HS-5 (cell line): ENCODE results near the gene HLCS.
A peak's percentile ranks its signal among the peaks of the same experiment; 100 is the strongest.

Source experiments
- DNase-seq: peaks from one replicate; pipeline ENCODE4 v3.0.0-alpha.2; 2012; ENCODE audit warnings: low read depth

HLCS gene

GRCh38 chr21:36811762-36812161 is 154.7 kb downstream of the HLCS start:
- no peak for DNase-seq

- DNase-seq = no peak
Measured at GRCh38 chr21:36810443-36810842, 156.0 kb downstream of the HLCS start.

- DNase-seq = no peak
Measured at GRCh38 chr21:36807422-36807928, 159.0 kb downstream of the HLCS start.

DNA sequence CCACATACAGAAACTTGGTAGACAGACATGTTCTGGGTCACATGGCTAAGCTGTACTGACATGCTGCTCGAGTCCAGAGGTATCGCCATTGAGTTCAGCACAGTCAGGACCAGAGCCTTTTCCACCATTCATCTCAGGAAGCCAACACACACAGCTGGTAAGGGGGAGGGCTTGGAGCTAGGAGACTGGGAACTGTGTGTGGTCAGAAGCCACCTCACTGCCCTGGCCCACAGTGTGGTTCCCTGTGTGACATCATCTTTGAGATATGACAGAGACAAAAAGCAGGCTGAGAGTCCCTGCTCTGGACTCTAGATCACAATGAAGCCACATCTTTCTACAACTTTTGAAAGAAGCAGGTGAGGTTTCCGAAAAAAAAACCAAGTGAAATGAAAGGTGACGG is 160.4 kb downstream of the HLCS start:
- DNase-seq = no peak

DNA sequence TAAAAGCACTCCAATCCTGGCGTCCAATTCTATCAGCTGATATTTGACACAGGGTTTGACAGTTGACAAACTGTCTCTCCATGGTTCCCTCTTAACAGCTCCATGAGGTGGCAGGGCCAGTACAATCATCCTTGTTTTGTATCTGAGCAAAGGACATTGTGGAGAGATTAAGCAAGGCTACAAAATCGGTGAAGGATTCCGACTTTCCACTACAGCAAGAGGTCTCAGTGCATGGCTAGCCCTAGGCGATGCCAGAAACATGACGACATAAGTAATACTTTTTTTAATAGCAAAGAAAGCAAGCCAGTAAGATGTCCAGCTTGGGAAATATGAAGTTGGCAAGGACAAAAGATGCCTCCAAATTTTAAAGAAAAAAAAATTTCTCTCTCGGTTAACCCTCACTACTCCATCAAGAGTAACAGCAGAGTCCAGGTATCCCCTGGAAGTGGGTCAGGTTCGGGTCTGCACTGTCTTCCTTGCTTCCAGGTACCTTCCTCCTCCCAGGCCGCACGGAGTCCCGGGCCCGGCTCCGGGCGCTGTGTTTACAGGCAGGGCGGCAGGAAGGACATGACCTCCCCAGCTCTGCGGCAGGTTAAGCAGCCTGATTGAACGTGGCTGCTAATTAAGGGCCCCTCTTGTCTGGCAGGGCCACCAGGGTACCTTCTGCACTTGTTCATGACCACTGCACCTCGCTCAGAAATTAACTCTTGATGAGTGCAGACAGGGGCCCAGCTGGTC is 161.4 kb downstream of the HLCS start:
- DNase-seq = no peak

DNA sequence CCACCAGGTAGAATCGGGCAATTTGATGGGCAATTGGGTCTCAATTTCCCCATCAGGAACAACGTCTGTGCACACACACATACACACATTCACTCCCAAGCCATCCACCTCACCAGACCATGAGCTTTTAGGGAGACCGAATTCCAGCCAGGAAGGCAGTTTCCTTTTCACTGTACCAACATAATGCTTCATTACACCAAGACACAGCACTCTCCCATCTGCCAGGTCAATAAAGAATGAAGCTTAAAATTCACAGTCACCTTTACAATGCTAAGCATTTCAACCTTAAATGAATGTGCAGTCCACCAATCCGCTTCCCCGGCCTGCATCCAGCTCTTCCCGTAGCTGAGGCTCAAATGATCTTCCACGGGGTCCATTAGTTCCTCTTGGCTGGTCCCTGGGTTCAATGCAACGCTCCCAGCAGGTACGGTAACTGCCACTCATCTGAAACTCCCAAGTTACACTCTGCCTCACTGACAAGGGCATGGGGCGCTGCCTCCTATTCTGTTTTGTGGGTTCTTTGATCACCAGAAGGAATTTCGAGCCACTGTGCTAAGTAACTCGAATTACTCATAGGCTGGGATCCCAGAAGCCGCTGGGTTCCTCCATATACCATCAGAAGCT is 162.5 kb downstream of the HLCS start:
- no peak for DNase-seq

DNA sequence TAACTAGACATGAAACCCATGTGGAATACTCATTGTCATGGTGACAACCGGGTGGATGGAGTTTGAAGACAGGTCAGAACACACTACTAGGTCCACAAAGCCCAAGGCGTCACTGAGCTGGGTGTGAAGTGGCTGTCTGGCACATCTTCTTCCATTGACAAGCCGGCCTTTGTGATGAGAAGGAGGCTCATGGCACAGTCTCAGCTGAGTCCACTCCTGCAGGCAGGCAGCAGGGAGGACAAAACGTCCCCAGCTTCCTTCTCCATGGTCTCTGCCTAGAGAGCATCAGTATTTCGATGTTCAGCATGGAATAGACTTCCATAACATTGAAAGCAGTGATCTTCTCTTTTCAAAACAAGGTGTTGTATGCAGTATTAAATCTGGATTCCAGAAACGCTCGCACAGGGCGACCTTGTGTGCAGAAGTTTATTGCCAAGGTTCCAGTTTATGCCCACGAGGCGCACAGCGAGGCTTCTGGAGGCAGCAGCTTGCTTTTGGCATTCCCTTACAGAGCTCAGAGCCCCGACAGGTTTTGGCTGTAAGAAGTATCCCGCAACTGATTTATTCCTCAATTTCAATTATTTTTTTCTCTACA is 163.3 kb downstream of the HLCS start:
- DNase-seq = no peak

- DNase-seq = no peak
Measured at GRCh38 chr21:36800734-36801133, 165.7 kb downstream of the HLCS start.

- no peak for DNase-seq
Measured at GRCh38 chr21:36799869-36800268, 166.6 kb downstream of the HLCS start.

DNA sequence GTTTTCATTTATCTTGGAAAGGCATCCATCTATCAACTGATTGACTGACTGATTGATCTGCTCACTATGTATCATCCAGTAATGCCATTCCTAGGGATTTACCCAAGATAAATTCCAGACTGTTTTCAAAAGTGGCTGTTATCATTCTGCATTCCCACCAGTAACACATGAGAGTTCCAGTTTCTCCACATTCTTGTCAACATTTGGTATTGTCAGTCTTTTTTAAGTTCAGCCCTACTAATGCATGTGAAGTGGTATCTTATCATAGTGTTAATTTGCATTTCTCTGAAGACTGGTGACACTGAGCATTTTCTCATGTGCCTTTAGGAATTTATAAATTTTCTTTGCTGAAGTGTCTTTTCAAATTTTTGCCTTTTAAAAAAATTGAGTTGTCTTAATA is 168.0 kb downstream of the HLCS start:
- no peak for DNase-seq

DNA sequence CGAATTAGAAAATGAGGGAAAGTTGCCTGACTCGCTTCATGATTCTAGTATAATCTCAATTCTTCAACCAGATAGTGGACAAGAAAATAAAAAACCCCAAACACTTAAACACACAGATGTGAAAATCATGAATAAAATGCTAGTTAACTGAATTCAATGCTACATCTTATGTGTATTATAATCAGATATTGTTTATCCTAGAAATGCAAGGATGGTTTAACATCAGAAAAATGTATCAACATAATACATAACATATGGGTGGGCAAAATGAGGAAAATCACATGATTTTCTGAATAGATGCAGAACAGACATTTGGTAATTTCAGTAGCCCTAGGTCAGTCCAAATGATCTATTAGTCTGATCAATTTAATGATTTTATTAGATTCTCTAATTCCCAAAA is 170.4 kb downstream of the HLCS start:
- DNase-seq = no peak

GRCh38 chr21:36792505-36792967 is 173.9 kb downstream of the HLCS start:
- peak; percentile 23 for DNase-seq

GRCh38 chr21:36791695-36792470 is 174.6 kb downstream of the HLCS start:
- DNase-seq = no peak

DNA sequence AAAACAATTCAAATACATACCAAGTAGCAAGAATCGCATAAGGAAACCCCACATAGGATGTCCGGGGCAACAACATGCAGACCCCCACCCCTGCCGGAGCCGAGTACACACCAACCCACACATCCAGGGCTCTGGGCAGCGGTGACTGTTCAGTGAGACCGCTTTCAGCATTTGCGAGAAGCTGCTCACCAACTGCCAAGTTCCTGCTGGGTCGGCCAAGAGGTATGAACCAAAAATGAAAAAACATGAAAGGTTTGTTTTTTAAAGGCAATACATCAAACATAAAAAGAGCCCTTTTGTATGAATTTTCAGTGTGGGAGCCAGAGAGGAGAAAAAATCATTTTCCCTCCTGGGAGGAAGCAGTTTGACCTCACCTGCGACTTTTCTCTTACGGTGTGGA is 175.3 kb downstream of the HLCS start:
- DNase-seq = no peak

DNA sequence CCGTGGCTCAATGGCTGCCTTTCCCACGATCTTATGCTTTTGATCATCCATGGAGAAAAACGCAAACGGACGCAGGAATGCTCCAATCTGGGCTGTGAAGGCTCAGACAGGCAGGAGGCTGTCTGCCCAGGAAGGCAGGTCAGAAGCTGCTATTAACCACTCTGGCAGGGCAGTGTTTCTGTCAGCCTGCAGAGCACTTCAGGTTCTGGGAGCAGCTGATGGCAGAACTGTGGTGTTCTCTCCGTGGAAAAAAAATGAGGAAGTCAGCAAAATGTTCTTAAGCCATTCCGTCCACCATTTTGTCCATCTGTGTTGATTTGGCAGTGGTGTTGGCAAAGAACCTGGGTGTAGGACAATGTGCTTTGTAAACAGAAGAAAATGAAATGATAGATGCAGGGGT is 175.9 kb downstream of the HLCS start:
- no peak for DNase-seq

DNA sequence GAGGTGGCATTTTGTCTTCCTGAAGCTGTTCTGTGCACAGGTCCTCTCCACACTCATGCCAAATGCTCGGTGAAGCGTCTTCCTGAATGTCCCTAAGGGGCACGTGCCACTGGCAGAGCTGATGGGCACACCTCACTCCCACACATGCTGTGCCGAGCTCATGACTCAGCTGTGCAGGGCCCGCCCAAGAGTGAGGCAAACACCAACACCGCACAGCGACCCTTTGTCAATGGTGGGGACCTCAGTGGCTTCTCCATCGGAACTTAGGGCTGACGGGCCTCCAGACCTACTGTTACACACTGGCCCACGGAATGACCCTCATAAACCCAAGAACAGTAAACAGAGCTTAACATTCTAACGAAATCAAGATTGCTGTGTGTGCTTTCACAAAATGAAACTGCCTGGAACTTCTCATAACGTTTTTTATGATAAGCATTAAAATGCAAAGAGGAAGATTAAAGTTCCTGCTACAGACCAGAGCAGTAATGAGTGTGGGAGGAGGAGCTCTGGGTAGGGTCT is 178.3 kb downstream of the HLCS start:
- DNase-seq = no peak

DNA sequence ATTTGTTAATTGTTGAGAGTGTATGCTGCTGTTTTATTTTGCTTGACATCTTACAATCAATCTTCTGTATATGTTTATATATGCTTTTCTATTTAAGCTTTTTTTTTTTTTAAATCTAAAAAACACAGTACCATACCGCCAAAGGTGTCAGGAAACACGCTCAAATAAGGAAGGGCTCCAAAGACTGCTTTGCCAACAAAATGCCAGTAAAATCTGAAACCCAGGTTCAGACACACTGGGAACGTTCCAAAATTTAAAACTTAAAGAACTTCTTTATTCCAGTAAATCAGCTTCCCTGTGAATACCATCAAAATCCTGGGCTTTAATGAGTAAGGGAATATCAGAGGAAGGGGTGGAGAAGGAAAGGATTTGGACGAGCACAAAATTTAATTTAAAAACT is 180.3 kb downstream of the HLCS start:
- DNase-seq = no peak

- no peak for DNase-seq
Measured at GRCh38 chr21:36785615-36786014, 180.9 kb downstream of the HLCS start.

DNA sequence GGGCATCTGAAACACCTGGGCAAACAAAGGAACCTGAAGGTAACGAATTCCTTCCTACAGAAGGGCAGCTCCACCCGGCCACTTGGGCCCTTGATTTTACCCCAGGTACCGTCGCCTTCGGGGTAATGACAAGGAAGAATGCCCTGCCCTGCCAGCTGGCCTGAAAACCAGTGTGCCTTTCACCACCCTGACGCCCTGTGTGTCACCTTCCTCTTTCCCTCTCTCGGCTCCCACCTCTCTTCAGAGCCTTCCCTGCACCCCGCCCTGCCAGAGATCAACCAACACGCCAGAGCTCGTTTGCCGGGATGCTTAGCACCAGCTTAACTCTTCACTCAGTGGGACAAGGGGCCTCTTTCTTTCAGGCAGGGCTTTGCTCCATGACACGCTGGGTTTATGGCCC is 181.5 kb downstream of the HLCS start:
- no peak for DNase-seq

GRCh38 chr21:36783612-36784374 is 182.7 kb downstream of the HLCS start:
- DNase-seq = peak; percentile 63

- DNase-seq = no peak
Measured at GRCh38 chr21:36780861-36781260, 185.6 kb downstream of the HLCS start.
